HepG2 (cell line): ENCODE results near the gene SNAP91. TPM values are rescaled to one million over a fixed set of nuclear protein-coding genes. Genes with fewer than 3 reads are reported as not detected.

ENCODE experiments used
- ATAC-seq: fragments of 200-7000 bp; cut with Tn5 transposase; 3 replicates; pipeline ENCODE4 v1.9.1; 2020; ENCODE audit warnings: mild to moderate bottlenecking, moderate library complexity
- BruUV-seq: library from RNA; stranded (reverse); fragments of 400-500 nt; replicated peaks from 2 replicates; lab custom pipeline; 2021; lab: Mats Ljungman, UMichigan
- CTCF ChIA-PET: fragments of 300-600 bp; formaldehyde crosslinking; extraction: SDS; loops from one replicate; lab custom pipeline; 2021; ENCODE audit warnings: low total read pairs, inconsistent platforms, low intra/inter-chr PET ratio; lab: Yijun Ruan, JAX
- POLR2A ChIA-PET: fragments of 350-600 bp; sonication (Branson Sonifier 250); formaldehyde crosslinking; loops from one replicate; lab custom pipeline; 2020; ENCODE audit warnings: antibody characterized with exemption, inconsistent platforms; lab: Yijun Ruan, JAX
- DNase-seq: peaks from one replicate; pipeline ENCODE4 v3.0.0-alpha.2; 2015; ENCODE audit warnings: low spot score
- FAIRE-seq: peaks from 3 replicates; lab custom pipeline; 2011; peaks lifted over from hg19 to GRCh38; lab: Jason Lieb, UNC
- H2AFZ ChIP-seq: one replicate; pipeline ENCODE4 v1.6.1; 2011; ENCODE audit warnings: low read length, inconsistent platforms
- H3K27ac ChIP-seq: fragments of 300-600 bp; 3 replicates; pipeline ENCODE4 v1.8.0; 2011; ENCODE audit warnings: mixed run types, mild to moderate bottlenecking, mixed read lengths, low read length, inconsistent platforms; ENCODE audit not compliant: insufficient read depth; ENCODE audit errors: extremely low read length
- H3K27me3 ChIP-seq, 2 experiments: fragments of 200-600 bp in 1 of 2; 2 replicates in 1 of 2; 3 replicates in 1 of 2; pipeline versions ENCODE4 v1.6.0 to v1.8.0; 2011; ENCODE audit warnings: low read length in 2 of 2, mild to moderate bottlenecking in 2 of 2, moderate library complexity in 2 of 2, inconsistent platforms in 1 of 2; ENCODE audit not compliant: insufficient read depth in 2 of 2, control insufficient read depth in 1 of 2
- H3K36me3 ChIP-seq, 2 experiments: fragments of 200-600 bp in 1 of 2; replicated peaks in 1 of 2; 2 replicates in 1 of 2; 3 replicates in 1 of 2; pipeline versions ENCODE4 v1.5.1 to v1.8.0; 2011; ENCODE audit warnings: low read length in 2 of 2, inconsistent platforms in 1 of 2; ENCODE audit not compliant: insufficient read depth in 2 of 2, control insufficient read depth in 1 of 2
- H3K4me1 ChIP-seq: 2 replicates; pipeline ENCODE4 v1.5.1; 2012; ENCODE audit warnings: low read length, inconsistent platforms; ENCODE audit not compliant: insufficient read depth
- H3K4me2 ChIP-seq: 2 replicates; pipeline ENCODE4 v1.6.0; 2011; ENCODE audit warnings: low read depth, low read length, inconsistent platforms
- H3K4me3 ChIP-seq, 3 experiments: fragments of 200-600 bp in 1 of 3; sonication (generic), shearing (Covaris generic) in 1 of 3; replicated peaks in 1 of 3; 2 replicates each; pipeline ENCODE4 v1.5.1; 2011 to 2016; ENCODE audit warnings: low read length in 3 of 3, inconsistent platforms in 2 of 3, low read depth in 2 of 3, mild to moderate bottlenecking in 2 of 3, control low read depth in 1 of 3, mixed read lengths in 1 of 3; ENCODE audit not compliant: insufficient read depth in 1 of 3
- H3K79me2 ChIP-seq: one replicate; pipeline ENCODE4 v1.6.1; 2011; ENCODE audit warnings: low read length, inconsistent platforms; ENCODE audit not compliant: insufficient read depth
- H3K9ac ChIP-seq: 2 replicates; pipeline ENCODE4 v1.6.0; 2011; ENCODE audit warnings: mild to moderate bottlenecking, low read depth, low read length, inconsistent platforms; ENCODE audit not compliant: insufficient read depth
- H3K9me3 ChIP-seq: 2 replicates; pipeline ENCODE4 v1.5.1; 2012; ENCODE audit warnings: mild to moderate bottlenecking, low read length
- H4K20me1 ChIP-seq: 2 replicates; pipeline ENCODE4 v1.6.0; 2011; ENCODE audit warnings: inconsistent platforms, mild to moderate bottlenecking, low read length, moderate library complexity; ENCODE audit not compliant: insufficient read depth
- ATF7-NPFF ChIP-seq: sonication (generic); formaldehyde crosslinking; IDR thresholded peaks from 2 replicates; pipeline ENCODE4 v1.8.1; 2023; ENCODE audit warnings: mild to moderate bottlenecking, low read depth, missing genetic modification reagents, moderate library complexity
- SOX5 ChIP-seq: IDR thresholded peaks from 2 replicates; pipeline ENCODE4 v1.6.1; 2016; ENCODE audit warnings: borderline replicate concordance
- TCF7 ChIP-seq: sonication (generic); IDR thresholded peaks from 2 replicates; pipeline ENCODE4 v1.6.1; 2016; ENCODE audit warnings: antibody characterized with exemption, low read depth
- TERF1 ChIP-seq: sonication (generic); formaldehyde crosslinking; IDR thresholded peaks from 2 replicates; pipeline ENCODE4 v1.8.0; 2022; ENCODE audit warnings: mild to moderate bottlenecking, missing genetic modification reagents, moderate library complexity
- ZNF30 ChIP-seq: sonication (generic); formaldehyde crosslinking; IDR thresholded peaks from 2 replicates; pipeline ENCODE4 v1.5.0; 2020; ENCODE audit warnings: mild to moderate bottlenecking, missing genetic modification reagents
- ZNF672 ChIP-seq: sonication (generic); formaldehyde crosslinking; IDR thresholded peaks from 2 replicates; pipeline ENCODE4 v1.8.1; 2022; ENCODE audit warnings: missing genetic modification reagents
- ZNF709 ChIP-seq: sonication (generic); formaldehyde crosslinking; IDR thresholded peaks from 2 replicates; pipeline ENCODE4 v1.5.0; 2020; ENCODE audit warnings: mild to moderate bottlenecking, missing genetic modification reagents
- ZSCAN22 ChIP-seq: sonication (generic); formaldehyde crosslinking; IDR thresholded peaks from 2 replicates; pipeline ENCODE4 v1.4.0; 2020; ENCODE audit warnings: mild to moderate bottlenecking, missing genetic modification reagents
- WGBS: methylation state at CpG from one replicate; pipeline ENCODE4 v1.1.6; 2017; ENCODE audit warnings: low lambda C conversion rate; 5-methylcytosine and 5-hydroxymethylcytosine counted together
- in situ Hi-C: cut with HindIII; loops from 2 replicates; pipeline ENCODE4 v1.10.0; 2017; ENCODE audit warnings: low pct_unique_long_range_greater_than_20kb; ENCODE audit not compliant: extremely low pct_ligation_motif_present
- intact Hi-C: fragments of 100-400 bp; cut with micrococcal nuclease; formaldehyde crosslinking; loops from one replicate; pipeline ENCODE4 v1.10.0; 2022; ENCODE audit not compliant: unreplicated experiment
- polyA plus RNA-seq, 8 experiments: library from polyadenylated mRNA; depleted of rRNA in 3 of 8; stranded (reverse) in 7 of 8; unstranded in 1 of 8; fragments of >200 nt; fragmentation: Illumina TruSeq in 4 of 8; extraction: Trizol in 4 of 8; gene quantifications; 2 replicates each; pipeline versions ENCODE4 v1.2.1 to v1.2.3, GENCODE V29; 2011 to 2016; ENCODE audit warnings: low read depth in 4 of 8, missing spikeins in 1 of 8, mixed read lengths in 1 of 8; ENCODE audit not compliant: insufficient read depth in 1 of 8
- total RNA-seq, 5 experiments: library from RNA; depleted of rRNA; stranded (reverse); fragments of >200 nt; fragmentation: Illumina TruSeq; extraction: Trizol; gene quantifications; 2 replicates each; pipeline ENCODE4 v1.2.3, GENCODE V29; 2016; ENCODE audit warnings: low read depth in 1 of 5
- TF ChIP-seq, protein P1 (sequence below): sonication (generic); formaldehyde crosslinking; IDR thresholded peaks from 2 replicates; pipeline ENCODE4 v1.5.0; 2020; ENCODE audit warnings: missing genetic modification reagents

SNAP91 gene
- total and polyA plus RNA-seq, 2 of the 13 experiments (the other 11 are each of a cell fraction or from before 2014, with no cell fraction given), result not detected

- H3K9ac ChIP-seq, result no peak overlapping the region
- H3K36me3 ChIP-seq, result no peaks in the 10 kb centered on the region
- no peaks in the 10 kb centered on the region for H3K79me2 ChIP-seq
- H3K27ac ChIP-seq, result no peak overlapping the region
- H3K4me3 ChIP-seq, result no peak overlapping the region
- no peak for FAIRE-seq
- no peaks in the 10 kb centered on the region for H3K9me3 ChIP-seq
- TF ChIP-seq TCF7, result no peak
- TF ChIP-seq TERF1 (CRISPR knock-in tag), result no peak
- TF ChIP-seq ZNF709 (CRISPR knock-in tag), result no peak
- no peak for TF ChIP-seq ZSCAN22 (CRISPR knock-in tag)
- TF ChIP-seq, protein P1, sequence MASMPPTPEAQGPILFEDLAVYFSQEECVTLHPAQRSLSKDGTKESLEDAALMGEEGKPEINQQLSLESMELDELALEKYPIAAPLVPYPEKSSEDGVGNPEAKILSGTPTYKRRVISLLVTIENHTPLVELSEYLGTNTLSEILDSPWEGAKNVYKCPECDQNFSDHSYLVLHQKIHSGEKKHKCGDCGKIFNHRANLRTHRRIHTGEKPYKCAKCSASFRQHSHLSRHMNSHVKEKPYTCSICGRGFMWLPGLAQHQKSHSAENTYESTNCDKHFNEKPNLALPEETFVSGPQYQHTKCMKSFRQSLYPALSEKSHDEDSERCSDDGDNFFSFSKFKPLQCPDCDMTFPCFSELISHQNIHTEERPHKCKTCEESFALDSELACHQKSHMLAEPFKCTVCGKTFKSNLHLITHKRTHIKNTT (CRISPR knock-in tag), result no peak
- TF ChIP-seq ZNF672 (CRISPR knock-in tag), result no peak
- no peak for TF ChIP-seq ATF7-NPFF (CRISPR knock-in tag)
- no peak for TF ChIP-seq SOX5 (CRISPR knock-in tag)
- TF ChIP-seq ZNF30 (CRISPR knock-in tag), result no peak
- ChIA-PET POLR2A (no interaction called here), CTCF (no interaction called here)
- no TSS peak for BruUV-seq
- H2AFZ ChIP-seq, result no peak overlapping the region
- no peaks in the 10 kb centered on the region for H4K20me1 ChIP-seq
- ATAC-seq, result no peak
- intact Hi-C loops, result no loop called here
- DNase-seq, result no peak
- H3K4me2 ChIP-seq, result no peak overlapping the region
- in situ Hi-C loops, result no loop called here
- no peaks in the 10 kb centered on the region for H3K4me1 ChIP-seq
- no peaks in the 10 kb centered on the region; a peak in 1 of 5 replicates for H3K27me3 ChIP-seq
- WGBS, result 2% methylated on average over 3 of the region's 3 CpGs
Observed at GRCh38 chr6:83601119-83601518, 107.8 kb downstream of the SNAP91 start.
